ENCODE measurements around the gene WSCD2.

WSCD2 gene

DNA sequence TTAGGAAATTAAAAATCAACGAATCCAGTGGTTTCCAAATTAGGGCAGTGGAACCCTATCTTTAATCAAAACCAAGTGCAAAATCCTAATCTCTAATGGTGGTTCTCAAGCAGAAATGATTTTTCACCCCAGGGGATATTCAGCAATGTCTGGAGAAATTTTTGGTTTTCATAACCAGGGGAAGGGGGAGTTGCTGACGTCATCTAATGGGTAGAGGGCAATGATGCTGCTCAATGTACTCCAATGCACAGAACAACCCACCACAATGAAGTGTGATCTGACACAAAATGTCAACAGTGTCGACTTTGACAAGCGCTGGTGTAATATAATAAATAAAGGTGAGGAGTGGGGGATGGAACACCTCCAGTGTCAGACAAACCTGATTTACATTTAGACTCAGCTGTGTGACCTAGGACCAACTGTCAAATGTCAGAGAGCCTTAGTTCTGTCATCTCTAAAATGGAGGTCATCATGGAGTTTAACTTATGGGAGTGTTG lies 128.6 kb downstream of the WSCD2 start:
- DNase-seq (ENCODE audit: extremely low spot score) = no peak
- POLR2A ChIA-PET = no interaction called here

DNA sequence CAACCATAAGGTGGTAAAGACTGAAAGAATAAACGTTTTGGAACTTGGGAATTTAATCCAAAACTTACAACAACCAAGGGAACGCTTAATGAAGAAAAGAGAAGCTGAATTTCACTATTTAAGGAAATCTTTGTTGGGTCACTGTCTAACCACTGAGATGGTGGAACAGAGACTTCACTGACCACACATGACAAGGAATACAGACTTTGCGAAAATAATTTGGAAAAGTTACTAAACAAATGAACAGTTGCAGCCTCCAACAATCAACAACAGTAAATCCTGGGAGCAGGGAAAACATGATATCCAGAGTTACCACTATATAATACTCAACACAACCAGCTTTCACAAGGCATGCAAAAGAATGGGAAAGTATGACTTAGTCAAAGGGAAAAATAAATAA lies 131.0 kb downstream of the WSCD2 start:
- no peak for TF ChIP-seq TARDBP (IDR thresholded peaks at IDR 0.05)
- no peak for TF ChIP-seq FOXM1 (IDR thresholded peaks at IDR 0.05; ENCODE audit: borderline replicate concordance)
- TF ChIP-seq FOXA1 (IDR thresholded peaks at IDR 0.05) = no peak
- TF ChIP-seq FOXK2 (IDR thresholded peaks at IDR 0.05) = no peak
- TF ChIP-seq LEF1 (IDR thresholded peaks at IDR 0.05; ENCODE audit: borderline replicate concordance) = no peak
- TF ChIP-seq ZNF384 (IDR thresholded peaks at IDR 0.05) = no peak
- TF ChIP-seq, protein P1, sequence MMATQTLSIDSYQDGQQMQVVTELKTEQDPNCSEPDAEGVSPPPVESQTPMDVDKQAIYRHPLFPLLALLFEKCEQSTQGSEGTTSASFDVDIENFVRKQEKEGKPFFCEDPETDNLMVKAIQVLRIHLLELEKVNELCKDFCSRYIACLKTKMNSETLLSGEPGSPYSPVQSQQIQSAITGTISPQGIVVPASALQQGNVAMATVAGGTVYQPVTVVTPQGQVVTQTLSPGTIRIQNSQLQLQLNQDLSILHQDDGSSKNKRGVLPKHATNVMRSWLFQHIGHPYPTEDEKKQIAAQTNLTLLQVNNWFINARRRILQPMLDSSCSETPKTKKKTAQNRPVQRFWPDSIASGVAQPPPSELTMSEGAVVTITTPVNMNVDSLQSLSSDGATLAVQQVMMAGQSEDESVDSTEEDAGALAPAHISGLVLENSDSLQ (IDR thresholded peaks at IDR 0.05) = no peak
- no peak for TF ChIP-seq SUZ12 (IDR thresholded peaks at IDR 0.05)
- TF ChIP-seq ARNT (IDR thresholded peaks at IDR 0.05) = no peak
- no peak for TF ChIP-seq NFRKB (IDR thresholded peaks at IDR 0.05)
- TF ChIP-seq BHLHE40 (IDR thresholded peaks at IDR 0.05; ENCODE audit: borderline replicate concordance) = no peak
- TF ChIP-seq CTBP1 (IDR thresholded peaks at IDR 0.05; ENCODE audit: borderline replicate concordance) = no peak
- TF ChIP-seq L3MBTL2 (conservative IDR thresholded peaks at IDR 0.05) = no peak
- TF ChIP-seq SP1 (IDR thresholded peaks at IDR 0.05) = no peak
- no peak for TF ChIP-seq HDGF (IDR thresholded peaks at IDR 0.05; ENCODE audit: borderline replicate concordance)
- no peak for TF ChIP-seq ELF4 (IDR thresholded peaks at IDR 0.05)
- DNase-seq (ENCODE audit: extremely low spot score) = no peak
- ChIA-PET POLR2A (no interaction called here), CTCF (no interaction called here)

More for the DNA sequence above, 128.6 kb downstream of the WSCD2 start:
- CTCF ChIA-PET = no interaction called here
- TF ChIP-seq CTBP1 (IDR thresholded peaks at IDR 0.05; ENCODE audit: borderline replicate concordance) = no peak
- no peak for TF ChIP-seq ZNF384 (IDR thresholded peaks at IDR 0.05)
- TF ChIP-seq TARDBP (IDR thresholded peaks at IDR 0.05) = no peak
- TF ChIP-seq L3MBTL2 (conservative IDR thresholded peaks at IDR 0.05) = no peak
- no peak for TF ChIP-seq SUZ12 (IDR thresholded peaks at IDR 0.05)
- TF ChIP-seq FOXM1 (IDR thresholded peaks at IDR 0.05; ENCODE audit: borderline replicate concordance) = no peak
- TF ChIP-seq BHLHE40 (IDR thresholded peaks at IDR 0.05; ENCODE audit: borderline replicate concordance) = no peak
- TF ChIP-seq ARNT (IDR thresholded peaks at IDR 0.05) = no peak
- no peak for TF ChIP-seq ELF4 (IDR thresholded peaks at IDR 0.05)
- TF ChIP-seq, protein P1 (IDR thresholded peaks at IDR 0.05) = no peak
- no peak for TF ChIP-seq LEF1 (IDR thresholded peaks at IDR 0.05; ENCODE audit: borderline replicate concordance)
- TF ChIP-seq NFRKB (IDR thresholded peaks at IDR 0.05) = no peak
- no peak for TF ChIP-seq HDGF (IDR thresholded peaks at IDR 0.05; ENCODE audit: borderline replicate concordance)
- no peak for TF ChIP-seq SP1 (IDR thresholded peaks at IDR 0.05)
- TF ChIP-seq FOXA1 (IDR thresholded peaks at IDR 0.05) = no peak
- TF ChIP-seq FOXK2 (IDR thresholded peaks at IDR 0.05) = no peak

DNA sequence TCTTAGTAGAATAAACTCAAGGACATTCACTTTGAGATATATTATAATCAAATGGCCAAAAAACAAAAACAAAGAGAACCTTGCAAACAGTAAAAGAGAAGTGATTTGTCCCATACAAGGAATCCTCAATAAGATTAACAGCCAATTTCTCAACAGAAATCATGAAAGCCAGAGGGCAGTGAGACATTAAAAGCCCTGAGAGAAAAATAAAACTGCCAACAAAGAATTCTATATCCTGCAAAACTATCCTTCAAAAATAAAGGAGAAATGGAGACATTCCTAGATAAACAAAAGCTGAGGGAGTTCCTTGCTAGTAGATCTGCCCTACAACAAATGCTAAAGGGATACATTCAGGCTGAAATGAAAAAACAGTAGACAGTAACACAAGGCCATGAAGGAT lies 131.9 kb downstream of the WSCD2 start:
- CTCF ChIA-PET = no interaction called here
- POLR2A ChIA-PET = no interaction called here
- TF ChIP-seq CTBP1 (IDR thresholded peaks at IDR 0.05; ENCODE audit: borderline replicate concordance) = no peak
- TF ChIP-seq FOXK2 (IDR thresholded peaks at IDR 0.05) = no peak
- TF ChIP-seq FOXA1 (IDR thresholded peaks at IDR 0.05) = no peak
- TF ChIP-seq ARNT (IDR thresholded peaks at IDR 0.05) = no peak
- no peak for TF ChIP-seq HDGF (IDR thresholded peaks at IDR 0.05; ENCODE audit: borderline replicate concordance)
- TF ChIP-seq, protein P1 (IDR thresholded peaks at IDR 0.05) = no peak
- no peak for TF ChIP-seq NFRKB (IDR thresholded peaks at IDR 0.05)
- no peak for TF ChIP-seq SP1 (IDR thresholded peaks at IDR 0.05)
- TF ChIP-seq LEF1 (IDR thresholded peaks at IDR 0.05; ENCODE audit: borderline replicate concordance) = no peak
- no peak for TF ChIP-seq FOXM1 (IDR thresholded peaks at IDR 0.05; ENCODE audit: borderline replicate concordance)
- no peak for TF ChIP-seq ZNF384 (IDR thresholded peaks at IDR 0.05)
- no peak for TF ChIP-seq SUZ12 (IDR thresholded peaks at IDR 0.05)
- no peak for TF ChIP-seq TARDBP (IDR thresholded peaks at IDR 0.05)
- no peak for TF ChIP-seq L3MBTL2 (conservative IDR thresholded peaks at IDR 0.05)
- TF ChIP-seq BHLHE40 (IDR thresholded peaks at IDR 0.05; ENCODE audit: borderline replicate concordance) = no peak
- no peak for TF ChIP-seq ELF4 (IDR thresholded peaks at IDR 0.05)
- DNase-seq (ENCODE audit: extremely low spot score) = no peak

DNA sequence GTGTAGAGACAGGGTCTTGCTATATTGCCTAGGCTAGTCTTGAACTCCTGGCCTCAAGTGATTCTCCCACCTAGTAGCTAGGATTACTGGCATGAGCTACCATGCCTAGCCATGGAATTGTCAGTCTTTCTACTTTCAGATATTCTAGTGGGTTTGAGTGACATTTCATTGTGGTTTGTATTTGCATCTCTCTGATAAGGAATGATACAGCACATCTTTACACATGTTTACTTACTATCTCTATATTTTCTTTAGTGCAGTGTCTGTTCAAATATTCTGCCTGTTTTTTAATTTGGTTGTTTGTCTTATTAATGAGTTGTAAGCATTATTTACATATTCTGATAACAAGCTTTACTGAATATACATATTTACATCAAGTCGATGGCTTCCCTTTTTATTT lies 136.4 kb downstream of the WSCD2 start:
- CTCF ChIA-PET = no interaction called here
- POLR2A ChIA-PET = no interaction called here

DNA sequence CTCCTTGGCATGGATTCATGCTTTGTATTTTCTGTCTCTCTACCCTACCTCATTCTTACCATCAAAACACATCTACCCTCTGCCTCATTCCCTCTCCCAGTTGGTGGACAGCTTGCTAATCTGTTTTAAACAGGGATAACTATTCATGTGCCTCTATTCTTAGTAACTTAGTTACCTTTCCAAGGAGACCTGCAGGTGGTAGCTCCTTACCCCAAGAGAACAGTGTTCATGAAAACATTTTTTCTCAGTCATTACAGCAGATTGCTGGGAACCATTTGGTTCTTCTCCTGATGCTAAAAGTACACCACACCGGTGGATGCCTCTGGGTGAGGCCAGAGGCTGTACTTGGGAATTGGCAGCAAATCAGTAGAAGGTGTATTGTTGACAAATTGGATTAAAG lies 137.0 kb downstream of the WSCD2 start:
- TF ChIP-seq, protein P1 (IDR thresholded peaks at IDR 0.05) = no peak
- TF ChIP-seq FOXK2 (IDR thresholded peaks at IDR 0.05) (no peak), SP1 (IDR thresholded peaks at IDR 0.05) (no peak), TARDBP (IDR thresholded peaks at IDR 0.05) (no peak), ELF4 (IDR thresholded peaks at IDR 0.05) (no peak), BHLHE40 (IDR thresholded peaks at IDR 0.05; ENCODE audit: borderline replicate concordance) (no peak), FOXM1 (IDR thresholded peaks at IDR 0.05; ENCODE audit: borderline replicate concordance) (no peak), SUZ12 (IDR thresholded peaks at IDR 0.05) (no peak), LEF1 (IDR thresholded peaks at IDR 0.05; ENCODE audit: borderline replicate concordance) (no peak), ARNT (IDR thresholded peaks at IDR 0.05) (no peak)
- ChIA-PET POLR2A (no interaction called here), CTCF (no interaction called here)
- DNase-seq (ENCODE audit: extremely low spot score) = no peak

More for the DNA sequence above, 136.4 kb downstream of the WSCD2 start:
- TF ChIP-seq SUZ12 (IDR thresholded peaks at IDR 0.05) (no peak), FOXM1 (IDR thresholded peaks at IDR 0.05; ENCODE audit: borderline replicate concordance) (no peak), ARNT (IDR thresholded peaks at IDR 0.05) (no peak), FOXK2 (IDR thresholded peaks at IDR 0.05) (no peak), SP1 (IDR thresholded peaks at IDR 0.05) (no peak), TARDBP (IDR thresholded peaks at IDR 0.05) (no peak), LEF1 (IDR thresholded peaks at IDR 0.05; ENCODE audit: borderline replicate concordance) (no peak), L3MBTL2 (conservative IDR thresholded peaks at IDR 0.05) (no peak), HDGF (IDR thresholded peaks at IDR 0.05; ENCODE audit: borderline replicate concordance) (no peak)
- TF ChIP-seq, protein P1 (IDR thresholded peaks at IDR 0.05) = no peak
- no peak for DNase-seq (ENCODE audit: extremely low spot score)

Data from HEK293T (cell line).